ENCODE results near the gene TOMM40L.

DNA sequence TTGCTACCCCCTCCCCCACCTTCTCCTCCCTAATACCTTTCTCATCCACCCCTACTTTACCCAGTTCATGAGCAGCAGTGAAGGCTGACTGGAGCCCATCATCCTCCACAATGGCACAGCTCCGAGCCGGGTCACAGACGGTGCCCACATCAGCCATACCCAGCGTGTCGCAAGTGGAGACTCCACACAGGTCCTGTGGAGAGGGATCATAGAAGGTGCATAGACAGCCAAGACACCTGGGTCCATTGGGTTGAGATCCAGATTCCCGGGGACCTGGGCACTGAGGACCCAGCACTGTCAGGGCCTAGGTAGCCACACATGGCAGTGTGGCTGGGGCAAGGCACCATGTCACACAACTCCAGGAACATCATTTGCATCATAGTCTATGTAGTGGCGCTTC is 29.7 kb upstream of the TOMM40L start:
- TF ChIP-seq CTCF (IDR thresholded peaks at IDR 0.05): no peak
- no peak for TF ChIP-seq POLR2A (IDR thresholded peaks at IDR 0.05)

Measured in thyroid gland (tissue), 4 donors.